ENCODE data around the gene RANBP3.

GRCh38 chr19:5990289-5990797 lies 12.4 kb upstream of the RANBP3 start:
- TF ChIP-seq CTCF (IDR thresholded peaks at IDR 0.05; ENCODE audit: borderline replicate concordance, extremely low read depth, low read length, poor library complexity, severe bottlenecking) (no peak), EZH2 (IDR thresholded peaks at IDR 0.05; ENCODE audit: borderline replicate concordance, low read depth, low read length, severe bottlenecking) (no peak)
